ENCODE results near the gene MBD3. TPM values are rescaled to one million over a fixed set of nuclear protein-coding genes. Genes with fewer than 3 reads are reported as not detected.
"Not testable (repeated sequence)": the region's sequence is repeated elsewhere in the genome, so short reads cannot be mapped to it uniquely, and the experiment has no call there.

Gene MBD3
- total RNA-seq, 1 donor from 2014 or later: 124 TPM

DNA sequence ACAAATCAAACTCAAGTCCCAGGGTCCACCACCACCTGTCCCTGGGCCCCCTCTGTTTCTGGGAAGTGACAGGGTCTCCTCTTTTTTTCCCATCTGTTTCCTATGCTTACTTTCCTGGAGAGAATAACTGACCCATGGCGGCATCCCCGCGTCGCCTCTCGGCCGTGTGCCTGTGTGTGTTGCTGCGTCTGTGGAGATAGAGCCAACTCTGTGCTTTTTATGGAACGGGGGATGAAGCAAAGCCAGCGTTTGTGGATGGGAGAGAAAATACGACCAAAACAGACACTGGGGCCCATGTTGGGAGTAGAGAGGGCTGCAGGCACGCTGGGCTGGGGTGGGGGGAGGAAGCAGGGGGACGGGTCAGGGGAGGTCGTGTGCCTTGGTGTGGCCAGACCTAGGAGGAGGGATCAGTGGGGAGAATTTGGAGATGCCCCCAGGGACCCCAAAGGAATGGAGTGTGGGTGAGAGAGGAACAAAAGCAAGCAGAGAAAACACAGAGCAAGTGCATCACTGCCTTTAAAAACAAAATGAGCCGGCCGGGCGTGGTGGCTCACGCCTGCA lies 52.2 kb downstream of the MBD3 start:
- no peak for DNase-seq (ENCODE audit: low read depth, low spot score)

- not testable (repeated sequence) for DNase-seq (ENCODE audit: low read depth, low spot score)
Measured at GRCh38 chr19:1539749-1540148, 52.9 kb downstream of the MBD3 start.

GRCh38 chr19:1538978-1539377 lies 53.7 kb downstream of the MBD3 start:
- DNase-seq (ENCODE audit: low read depth, low spot score): no peak

DNA sequence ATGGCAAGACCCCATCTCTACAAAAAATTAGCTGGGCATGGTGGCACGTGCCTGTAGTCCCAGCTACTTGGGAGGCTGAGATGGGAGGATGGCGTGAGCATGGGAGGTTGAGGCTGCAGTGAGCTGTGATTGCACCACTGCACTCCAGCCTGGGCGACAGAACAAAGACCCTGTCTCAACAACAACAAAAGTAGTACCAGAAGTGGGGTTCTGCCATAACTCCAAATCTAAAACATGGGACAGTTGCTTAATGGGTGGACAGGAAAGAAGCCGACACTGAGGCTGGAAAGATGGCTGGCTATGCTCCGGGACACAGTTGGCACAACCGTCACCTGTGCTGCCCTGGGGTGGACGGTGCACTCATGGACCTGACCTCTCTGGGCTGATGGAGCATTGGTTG lies 57.0 kb downstream of the MBD3 start:
- not testable (repeated sequence) for DNase-seq (ENCODE audit: low read depth, low spot score)

GRCh38 chr19:1534972-1535371 lies 57.7 kb downstream of the MBD3 start:
- DNase-seq (ENCODE audit: low read depth, low spot score): no peak

DNA sequence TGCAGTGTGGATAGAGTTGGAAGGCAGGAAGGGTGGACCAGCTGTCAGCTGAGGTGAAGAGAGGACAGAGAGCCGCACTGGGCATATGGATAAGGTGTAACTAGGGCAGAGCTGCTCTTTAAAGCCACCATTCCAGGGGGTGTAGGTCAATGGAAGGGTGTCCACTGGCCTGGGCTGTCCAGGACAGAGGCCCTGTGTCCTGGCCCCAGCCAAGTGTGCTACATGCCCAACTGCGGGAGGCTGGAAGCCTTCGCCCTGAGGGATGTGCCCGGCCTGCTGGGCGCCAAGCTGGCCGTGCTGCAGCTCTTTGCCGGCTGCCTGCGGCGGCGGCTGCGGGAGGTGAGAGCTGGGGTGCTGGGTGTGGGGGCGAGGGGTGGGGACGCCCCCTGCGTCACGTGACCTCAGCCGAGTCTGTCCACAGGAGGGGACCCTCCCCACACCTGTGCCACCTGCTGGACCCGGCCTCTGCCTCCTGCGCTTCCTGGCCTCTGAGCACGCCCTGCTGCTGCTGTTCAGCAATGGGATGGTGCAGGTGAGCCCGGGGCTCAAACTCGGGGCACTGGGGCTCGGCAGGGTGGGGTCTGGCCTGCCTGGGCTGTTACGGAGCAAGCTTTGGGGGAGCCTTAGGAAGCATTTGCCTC lies 59.0 kb downstream of the MBD3 start:
- no peak for DNase-seq (ENCODE audit: low read depth, low spot score)

DNA sequence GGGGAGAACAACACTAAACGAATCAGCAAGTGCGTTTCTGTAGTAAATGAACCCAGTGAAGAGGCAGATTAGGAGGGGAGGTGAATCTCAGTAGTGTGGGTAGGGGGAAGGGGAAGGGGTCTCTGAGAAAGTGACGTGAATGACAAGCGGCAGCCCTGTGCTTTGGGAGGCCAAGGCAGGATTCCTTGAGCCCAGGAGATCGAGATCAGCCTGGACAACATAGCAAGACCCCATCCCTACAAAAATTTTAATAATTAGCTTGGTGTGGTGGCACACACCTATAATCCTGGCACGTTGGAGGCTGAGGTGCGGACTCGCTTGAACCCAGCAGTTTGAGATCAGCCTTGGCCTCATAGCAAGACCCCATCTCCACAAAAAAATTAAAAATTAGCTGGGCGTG lies 60.7 kb downstream of the MBD3 start:
- DNase-seq (ENCODE audit: low read depth, low spot score): no peak

GRCh38 chr19:1531587-1531986 lies 61.1 kb downstream of the MBD3 start:
- no peak for DNase-seq (ENCODE audit: low read depth, low spot score)

- DNase-seq (ENCODE audit: low read depth, low spot score): not testable (repeated sequence)
Measured at GRCh38 chr19:1530856-1531255, 61.8 kb downstream of the MBD3 start.

DNA sequence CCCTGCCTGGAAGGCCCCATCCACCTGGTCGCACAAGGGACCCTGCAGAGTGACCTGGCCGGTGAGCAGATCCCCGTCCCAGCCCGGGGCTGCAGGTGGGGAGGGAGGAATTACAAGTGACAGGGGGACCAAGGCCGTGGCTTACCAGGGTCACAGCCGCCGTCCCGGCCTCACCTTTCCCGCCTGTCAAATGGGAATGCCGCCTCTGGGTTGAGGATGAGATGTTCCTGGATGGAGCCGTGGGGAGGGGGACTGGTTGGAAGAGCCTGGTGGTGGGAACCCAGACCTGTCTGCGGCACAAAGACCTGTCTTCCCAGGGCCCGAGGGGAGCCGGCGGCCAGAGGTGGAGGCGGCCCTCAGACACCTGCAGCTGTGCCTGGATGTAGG lies 63.2 kb downstream of the MBD3 start:
- no peak for DNase-seq (ENCODE audit: low read depth, low spot score)

GRCh38 chr19:1528596-1529429 lies 63.9 kb downstream of the MBD3 start:
- DNase-seq (ENCODE audit: low read depth, low spot score): no peak

DNA sequence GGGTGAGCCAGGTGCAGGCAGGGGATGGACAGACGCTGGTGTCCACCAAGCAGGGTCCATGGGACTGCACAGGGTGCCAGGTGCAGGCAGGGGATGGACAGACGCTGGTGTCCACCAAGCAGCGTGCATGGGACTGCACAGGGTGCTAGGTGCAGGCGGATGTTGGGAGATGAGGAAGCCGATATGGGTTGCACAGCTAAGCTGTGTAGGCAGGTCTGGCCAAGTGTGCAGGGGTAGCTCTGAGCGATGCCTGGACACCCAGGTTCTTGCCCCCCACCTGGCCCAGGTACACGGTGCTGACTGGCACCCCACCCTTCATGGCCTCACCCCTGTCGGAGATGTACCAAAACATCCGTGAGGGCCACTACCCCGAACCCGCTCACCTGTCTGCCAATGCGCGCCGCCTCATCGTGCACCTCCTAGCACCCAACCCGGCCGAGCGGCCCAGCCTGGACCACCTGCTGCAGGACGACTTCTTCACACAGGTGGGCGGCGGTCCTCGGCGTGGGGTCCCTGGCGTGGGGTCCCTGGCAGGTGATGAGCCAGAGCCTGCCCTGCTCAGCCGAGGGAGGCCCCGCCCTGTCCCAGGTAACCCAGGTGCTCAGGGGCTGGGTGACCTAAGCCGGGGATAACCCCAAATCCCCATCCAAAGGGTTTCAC lies 64.9 kb downstream of the MBD3 start:
- no peak for DNase-seq (ENCODE audit: low read depth, low spot score)

DNA sequence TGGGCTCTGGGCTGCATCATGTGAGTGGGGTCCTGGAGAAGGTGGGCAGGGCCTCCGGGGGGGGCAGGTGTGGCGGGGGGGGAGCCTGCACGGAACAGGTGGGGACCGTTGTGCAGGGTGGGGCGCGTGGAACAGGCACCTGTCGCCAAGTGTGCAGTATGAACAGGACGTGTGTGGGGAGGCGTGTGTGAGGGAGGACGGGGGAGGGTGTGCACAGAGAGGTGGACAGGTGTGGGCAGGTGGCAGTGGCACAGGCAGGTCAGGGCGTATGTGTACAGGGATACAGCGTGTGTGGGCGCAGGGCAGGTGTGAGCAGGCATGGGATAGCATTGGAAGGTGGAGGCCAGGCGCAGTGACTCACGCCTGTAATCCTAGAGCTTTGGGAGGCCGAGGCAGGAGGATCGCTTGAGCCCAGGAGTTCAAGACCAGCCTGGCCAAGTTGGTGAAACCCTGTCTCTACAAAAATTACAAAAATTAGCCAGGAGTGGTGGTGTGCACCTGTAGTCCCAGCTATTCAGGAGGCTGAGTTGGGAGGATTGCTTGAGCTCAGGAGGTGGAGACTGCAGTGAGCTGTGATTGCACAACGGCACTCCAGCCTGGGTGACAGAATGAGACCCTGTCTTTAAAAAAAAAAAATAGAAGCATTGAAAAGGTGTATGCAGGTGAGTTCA lies 65.6 kb downstream of the MBD3 start:
- no peak for DNase-seq (ENCODE audit: low read depth, low spot score)

DNA sequence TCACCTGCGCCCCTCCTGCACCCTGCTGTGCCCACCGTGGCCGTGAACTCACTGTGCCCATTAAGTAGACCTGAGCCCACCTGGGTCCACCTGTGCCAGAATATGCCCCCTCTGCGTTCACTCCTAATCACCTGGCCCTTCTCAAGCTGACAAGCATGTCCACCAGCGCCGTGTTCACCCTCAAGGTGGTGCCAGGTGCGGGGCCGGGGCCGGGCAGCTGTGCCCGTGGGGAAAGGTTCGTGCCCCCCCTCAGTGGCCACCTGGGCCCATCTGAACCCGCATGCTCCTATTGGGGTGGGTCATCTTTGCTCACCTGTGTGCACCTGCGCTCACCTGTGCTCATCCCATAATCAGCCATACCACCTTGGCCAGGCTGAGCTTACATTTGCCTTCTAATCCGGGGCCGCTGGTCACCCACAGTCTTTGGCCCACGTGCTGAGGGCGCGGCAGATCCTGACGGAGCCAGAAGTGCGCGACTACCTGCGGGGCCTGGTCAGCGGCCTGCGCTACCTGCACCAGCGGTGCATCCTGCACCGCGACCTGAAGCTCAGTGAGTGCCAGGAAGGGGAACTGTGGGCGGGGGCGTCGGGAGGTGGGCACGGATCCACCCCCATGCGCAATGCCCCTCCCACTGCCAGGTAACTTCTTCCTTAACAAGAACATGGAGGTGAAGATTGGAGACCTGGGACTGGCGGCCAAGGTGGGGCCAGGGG lies 66.4 kb downstream of the MBD3 start:
- DNase-seq (ENCODE audit: low read depth, low spot score): no peak

DNA sequence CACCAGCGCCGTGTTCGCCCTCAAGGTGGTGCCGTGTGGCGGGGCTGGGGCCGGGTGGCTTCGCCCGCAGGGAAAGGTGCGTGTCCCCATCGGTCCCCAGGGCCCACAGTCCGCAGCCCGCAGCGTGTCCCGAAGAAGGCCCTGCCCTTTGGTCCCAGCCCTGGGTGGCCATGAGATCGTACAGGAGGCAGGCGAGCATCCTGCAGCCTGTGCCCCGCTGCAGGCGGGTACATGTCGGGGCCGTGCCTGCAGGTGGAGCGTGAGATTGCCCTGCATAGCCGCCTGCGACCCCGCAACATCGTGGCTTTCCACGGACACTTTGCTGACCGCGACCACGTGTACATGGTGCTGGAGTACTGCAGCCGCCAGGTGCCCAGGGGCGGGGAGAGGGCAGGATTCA lies 67.3 kb downstream of the MBD3 start:
- DNase-seq (ENCODE audit: low read depth, low spot score): no peak

DNA sequence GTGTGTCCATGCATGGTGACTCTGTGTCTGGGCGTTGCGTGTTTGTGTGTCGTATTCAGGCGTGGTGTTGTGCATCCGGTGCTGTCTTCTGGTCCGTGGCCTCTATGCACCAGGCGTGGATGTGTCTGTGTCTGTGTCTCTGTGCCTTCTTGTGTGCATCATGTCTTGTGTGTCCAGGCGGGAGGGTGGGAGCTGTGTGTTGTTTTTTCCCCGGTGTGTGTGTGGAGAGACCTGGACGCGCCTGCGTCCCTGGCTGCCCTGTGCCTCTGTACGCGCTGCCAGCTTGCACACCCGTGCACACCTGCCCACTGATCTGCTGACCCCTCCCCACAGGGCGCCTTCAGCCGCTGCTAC lies 67.7 kb downstream of the MBD3 start:
- no peak for DNase-seq (ENCODE audit: low read depth, low spot score)

GRCh38 chr19:1524287-1524971 lies 68.2 kb downstream of the MBD3 start:
- DNase-seq (ENCODE audit: low read depth, low spot score): no peak
